Lower leg skin (tissue), 3 donors: Measurements from ENCODE around the gene NRXN3.

Source experiments
- POLR2A ChIP-seq, 2 donors: fragments of 450-650 bp; IDR thresholded peaks; one replicate each; pipeline ENCODE4 v1.6.1; 2016 to 2017; ENCODE audit warnings: antibody characterized with exemption in 2 of 2, mild to moderate bottlenecking in 1 of 2, moderate library complexity in 1 of 2
- TF ChIP-seq, protein P1 (sequence below), 3 donors: fragments of 450-650 bp; IDR thresholded peaks; one replicate each; pipeline ENCODE4 v1.5.1; 2016; ENCODE audit warnings: antibody characterized with exemption in 3 of 3, mild to moderate bottlenecking in 3 of 3, moderate library complexity in 2 of 3

DNA sequence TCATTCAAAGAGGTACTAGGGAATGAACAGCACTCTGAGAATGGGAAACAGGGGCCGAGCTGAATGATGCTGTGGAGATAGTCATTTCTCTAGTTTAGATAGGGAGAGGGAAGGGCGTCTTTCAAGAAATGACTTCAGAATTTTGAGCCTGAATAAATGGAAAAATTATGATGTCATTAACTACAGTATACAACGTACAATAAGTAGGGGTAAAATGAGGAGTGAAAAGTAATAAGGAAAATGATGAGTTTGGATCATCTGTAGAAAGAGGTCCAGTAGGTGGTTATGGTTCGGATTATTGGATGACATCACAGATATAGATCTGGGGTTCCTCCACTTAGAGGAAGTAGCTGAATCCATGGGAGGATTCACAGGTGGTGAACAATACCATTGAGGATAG is 1081.1 kb downstream of the NRXN3 start:
- TF ChIP-seq POLR2A (IDR thresholded peaks at IDR 0.05) = no peak
- TF ChIP-seq, protein P1, sequence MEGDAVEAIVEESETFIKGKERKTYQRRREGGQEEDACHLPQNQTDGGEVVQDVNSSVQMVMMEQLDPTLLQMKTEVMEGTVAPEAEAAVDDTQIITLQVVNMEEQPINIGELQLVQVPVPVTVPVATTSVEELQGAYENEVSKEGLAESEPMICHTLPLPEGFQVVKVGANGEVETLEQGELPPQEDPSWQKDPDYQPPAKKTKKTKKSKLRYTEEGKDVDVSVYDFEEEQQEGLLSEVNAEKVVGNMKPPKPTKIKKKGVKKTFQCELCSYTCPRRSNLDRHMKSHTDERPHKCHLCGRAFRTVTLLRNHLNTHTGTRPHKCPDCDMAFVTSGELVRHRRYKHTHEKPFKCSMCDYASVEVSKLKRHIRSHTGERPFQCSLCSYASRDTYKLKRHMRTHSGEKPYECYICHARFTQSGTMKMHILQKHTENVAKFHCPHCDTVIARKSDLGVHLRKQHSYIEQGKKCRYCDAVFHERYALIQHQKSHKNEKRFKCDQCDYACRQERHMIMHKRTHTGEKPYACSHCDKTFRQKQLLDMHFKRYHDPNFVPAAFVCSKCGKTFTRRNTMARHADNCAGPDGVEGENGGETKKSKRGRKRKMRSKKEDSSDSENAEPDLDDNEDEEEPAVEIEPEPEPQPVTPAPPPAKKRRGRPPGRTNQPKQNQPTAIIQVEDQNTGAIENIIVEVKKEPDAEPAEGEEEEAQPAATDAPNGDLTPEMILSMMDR (IDR thresholded peaks at IDR 0.05) = no peak
